Activated CD8-positive, alpha-beta memory T cell treated with anti-CD3 and anti-CD28 coated beads, Interleukin-2, amount 10 ng/mL, durations not matched to agents 7 days and 5 days (primary cell): Measurements from ENCODE around the gene RGPD4. TPM values are rescaled to one million over a fixed set of nuclear protein-coding genes. Genes with fewer than 3 reads are reported as not detected.
A peak's percentile ranks its signal among the peaks of the same experiment; 100 is the strongest.
"Not testable (repeated sequence)": the region's sequence is repeated elsewhere in the genome, so short reads cannot be mapped to it uniquely, and the experiment has no call there.

Source experiments
- ATAC-seq: fragments of 150-1000 bp; cut with Tn5 transposase; one replicate; pipeline ENCODE4 v1.10.0; 2021; ENCODE audit warnings: moderate library complexity
- CTCF ChIA-PET: fragments of 350-600 bp; sonication (Branson Sonifier 250); formaldehyde crosslinking; loops from one replicate; lab custom pipeline; 2021; ENCODE audit warnings: antibody characterized with exemption; lab: Charles Lee
- DNase-seq: peaks from one replicate; pipeline ENCODE4 v3.0.0-alpha.2; 2020
- H3K27ac Mint-ChIP-seq: one replicate; pipeline ENCODE4 v1.8.0; 2021; ENCODE audit warnings: mild to moderate bottlenecking, mixed read lengths
- H3K27me3 Mint-ChIP-seq: one replicate; pipeline ENCODE4 v1.8.0; 2021; ENCODE audit warnings: mixed read lengths
- H3K36me3 Mint-ChIP-seq: one replicate; pipeline ENCODE4 v1.8.0; 2021; ENCODE audit warnings: mild to moderate bottlenecking, mixed read lengths
- H3K4me1 Mint-ChIP-seq: one replicate; pipeline ENCODE4 v1.8.0; 2021; ENCODE audit warnings: mixed read lengths
- H3K4me3 Mint-ChIP-seq: one replicate; pipeline ENCODE4 v1.8.0; 2021; ENCODE audit warnings: mild to moderate bottlenecking, moderate library complexity, mixed read lengths
- H3K9me3 Mint-ChIP-seq: one replicate; pipeline ENCODE4 v1.8.0; 2022; ENCODE audit warnings: low read depth, mixed read lengths
- total RNA-seq, 2 experiments: library from RNA; stranded (reverse); gene quantifications; one replicate each; pipeline ENCODE4 v1.2.3, GENCODE V29; 2021

Gene RGPD4
- total RNA-seq, 2 experiments from 2014 or later = 0.35 to 0.54 TPM

GRCh38 chr2:107822302-107822701, 4.4 kb upstream of the RGPD4 start:
- DNase-seq = no peak
- Mint-ChIP-seq H3K36me3 (no peaks in the 10 kb centered on the region), H3K27me3 (no peaks in the 10 kb centered on the region), H3K4me3 (no peak overlapping the region), H3K27ac (no peak overlapping the region), H3K4me1 (no peaks in the 10 kb centered on the region), H3K9me3 (no peaks in the 10 kb centered on the region)
- ATAC-seq = no peak
- CTCF ChIA-PET = no interaction called here

- no peak for DNase-seq
- H3K9me3 Mint-ChIP-seq = no peaks in the 10 kb centered on the region
Observed at GRCh38 chr2:107824451-107825205, 2.1 kb upstream of the RGPD4 start.

GRCh38 chr2:107825206-107825563, 1.5 kb upstream of the RGPD4 start:
- CTCF ChIA-PET = no interaction called here
- Mint-ChIP-seq H3K36me3 (no peaks in the 10 kb centered on the region), H3K27ac (no peak overlapping the region), H3K9me3 (no peaks in the 10 kb centered on the region), H3K4me3 (no peak overlapping the region), H3K4me1 (no peaks in the 10 kb centered on the region), H3K27me3 (no peaks in the 10 kb centered on the region)
- ATAC-seq (no peak), DNase-seq (no peak)

More at GRCh38 chr2:107824451-107825205, 2.1 kb upstream of the RGPD4 start:
- H3K4me3 Mint-ChIP-seq = no peak overlapping the region
- no peaks in the 10 kb centered on the region for H3K4me1 Mint-ChIP-seq
- no peak for ATAC-seq
- H3K36me3 Mint-ChIP-seq = no peaks in the 10 kb centered on the region
- CTCF ChIA-PET = no interaction called here
- H3K27me3 Mint-ChIP-seq = no peaks in the 10 kb centered on the region
- no peak overlapping the region for H3K27ac Mint-ChIP-seq

GRCh38 chr2:107829514-107829913, 2.8 kb downstream of the RGPD4 start:
- CTCF ChIA-PET, H3K9me3 Mint-ChIP-seq, DNase-seq: not testable (repeated sequence)

GRCh38 chr2:107833152-107833551, 6.5 kb downstream of the RGPD4 start:
- H3K9me3 Mint-ChIP-seq, CTCF ChIA-PET: not testable (repeated sequence)

More at GRCh38 chr2:107829514-107829913, 2.8 kb downstream of the RGPD4 start:
- H3K27ac Mint-ChIP-seq, H3K27me3 Mint-ChIP-seq, H3K36me3 Mint-ChIP-seq, H3K4me1 Mint-ChIP-seq, H3K4me3 Mint-ChIP-seq, ATAC-seq: not testable (repeated sequence)

GRCh38 chr2:107833618-107834017, 6.9 kb downstream of the RGPD4 start:
- H3K27ac Mint-ChIP-seq, ATAC-seq, H3K9me3 Mint-ChIP-seq, H3K27me3 Mint-ChIP-seq, H3K36me3 Mint-ChIP-seq, DNase-seq, H3K4me3 Mint-ChIP-seq, H3K4me1 Mint-ChIP-seq, CTCF ChIA-PET: not testable (repeated sequence)

More at GRCh38 chr2:107833152-107833551, 6.5 kb downstream of the RGPD4 start:
- ATAC-seq, H3K27ac Mint-ChIP-seq, H3K4me1 Mint-ChIP-seq, H3K27me3 Mint-ChIP-seq, DNase-seq, H3K4me3 Mint-ChIP-seq, H3K36me3 Mint-ChIP-seq: not testable (repeated sequence)

GRCh38 chr2:107916121-107916520, 89.4 kb downstream of the RGPD4 start:
- H3K9me3 Mint-ChIP-seq, H3K27ac Mint-ChIP-seq, H3K27me3 Mint-ChIP-seq, DNase-seq, H3K36me3 Mint-ChIP-seq, H3K4me1 Mint-ChIP-seq, H3K4me3 Mint-ChIP-seq, CTCF ChIA-PET: not testable (repeated sequence)
- peak; percentile 71 for ATAC-seq

- H3K27ac Mint-ChIP-seq = peak overlapping the region; percentile 84
- DNase-seq, CTCF ChIA-PET, H3K4me3 Mint-ChIP-seq, H3K27me3 Mint-ChIP-seq, H3K9me3 Mint-ChIP-seq, H3K4me1 Mint-ChIP-seq, H3K36me3 Mint-ChIP-seq: not testable (repeated sequence)
- ATAC-seq = peak; percentile 57
Observed at GRCh38 chr2:107916696-107917370, 90.1 kb downstream of the RGPD4 start.

GRCh38 chr2:107927034-107927534, 100.4 kb downstream of the RGPD4 start:
- H3K4me3 Mint-ChIP-seq = no peak overlapping the region
- no peaks in the 10 kb centered on the region for H3K9me3 Mint-ChIP-seq
- H3K36me3 Mint-ChIP-seq = no peaks in the 10 kb centered on the region
- H3K27ac Mint-ChIP-seq = no peak overlapping the region
- H3K27me3 Mint-ChIP-seq = no peaks in the 10 kb centered on the region
- DNase-seq (no peak), ATAC-seq (no peak)
- no peaks in the 10 kb centered on the region for H3K4me1 Mint-ChIP-seq
- CTCF ChIA-PET = no interaction called here

GRCh38 chr2:107931412-107931811, 104.7 kb downstream of the RGPD4 start:
- ATAC-seq = no peak
- H3K4me3 Mint-ChIP-seq = no peak overlapping the region
- H3K36me3 Mint-ChIP-seq = no peaks in the 10 kb centered on the region
- no peaks in the 10 kb centered on the region for H3K27me3 Mint-ChIP-seq
- CTCF ChIA-PET = no interaction called here
- no peak for DNase-seq
- no peaks in the 10 kb centered on the region for H3K4me1 Mint-ChIP-seq
- H3K27ac Mint-ChIP-seq = no peak overlapping the region
- no peaks in the 10 kb centered on the region for H3K9me3 Mint-ChIP-seq

- DNase-seq (no peak), ATAC-seq (no peak)
- H3K4me1 Mint-ChIP-seq = no peaks in the 10 kb centered on the region
- no peak overlapping the region for H3K4me3 Mint-ChIP-seq
- H3K9me3 Mint-ChIP-seq = no peaks in the 10 kb centered on the region
- H3K27ac Mint-ChIP-seq = no peak overlapping the region
- CTCF ChIA-PET = no interaction called here
- H3K27me3 Mint-ChIP-seq = no peaks in the 10 kb centered on the region
- H3K36me3 Mint-ChIP-seq = no peaks in the 10 kb centered on the region
Observed at GRCh38 chr2:107932488-107932887, 105.8 kb downstream of the RGPD4 start.

GRCh38 chr2:107932979-107933378, 106.3 kb downstream of the RGPD4 start:
- CTCF ChIA-PET = no interaction called here
- Mint-ChIP-seq H3K36me3 (no peaks in the 10 kb centered on the region), H3K4me3 (no peak overlapping the region), H3K27ac (no peak overlapping the region), H3K9me3 (no peaks in the 10 kb centered on the region), H3K4me1 (no peaks in the 10 kb centered on the region), H3K27me3 (no peaks in the 10 kb centered on the region)
- DNase-seq = no peak
- no peak for ATAC-seq

- Mint-ChIP-seq H3K4me3 (no peak overlapping the region), H3K27ac (no peak overlapping the region), H3K27me3 (no peaks in the 10 kb centered on the region), H3K9me3 (no peaks in the 10 kb centered on the region), H3K36me3 (no peaks in the 10 kb centered on the region), H3K4me1 (no peaks in the 10 kb centered on the region)
- ATAC-seq = no peak
- CTCF ChIA-PET = interaction anchor here (0.7 to 0.8 kb wide), 2 partner anchors 18 to 648 kb away, joined by 3 read pairs; no protein-coding TSS in a partner anchor
- no peak for DNase-seq
Observed at GRCh38 chr2:107936433-107937359, 110.0 kb downstream of the RGPD4 start.
